CD4-positive, alpha-beta T cell (primary cell): ENCODE measurements around the gene DAPK2. TPM values are rescaled to one million over a fixed set of nuclear protein-coding genes. Genes with fewer than 3 reads are reported as not detected.

Experiments
- ATAC-seq: fragments of 200-7000 bp; cut with Tn5 transposase; one replicate; pipeline ENCODE4 v1.10.0; 2022; ENCODE audit warnings: mild to moderate bottlenecking; ENCODE audit not compliant: poor library complexity
- CTCF ChIA-PET: fragments of 350-600 bp; sonication (Branson Sonifier 250); formaldehyde crosslinking; loops from one replicate; lab custom pipeline; 2021; ENCODE audit warnings: antibody characterized with exemption, inconsistent platforms; lab: Charles Lee
- POLR2A ChIA-PET: fragments of 350-600 bp; sonication (Branson Sonifier 250); formaldehyde crosslinking; loops from one replicate; lab custom pipeline; 2021; ENCODE audit warnings: antibody characterized with exemption, inconsistent platforms; lab: Charles Lee
- DNase-seq, 14 experiments: peaks; one replicate each; pipeline ENCODE4 v3.0.0-alpha.2; 2013 to 2020; ENCODE audit warnings: mixed read lengths in 2 of 14
- H3K27ac ChIP-seq, 2 donors: one replicate each; pipeline versions ENCODE4 v1.5.1 to v1.7.0; 2013; ENCODE audit warnings: low read length in 2 of 2, low read depth in 1 of 2, mild to moderate bottlenecking in 1 of 2
- H3K27me3 ChIP-seq, 2 experiments: 1 replicate in 1 of 2; 2 replicates in 1 of 2; pipeline versions ENCODE4 v1.6.1 to v1.7.0; 2013; ENCODE audit warnings: low read length in 2 of 2, control low read depth in 1 of 2, mild to moderate bottlenecking in 1 of 2, moderate library complexity in 1 of 2; ENCODE audit not compliant: insufficient read depth in 2 of 2, control insufficient read depth in 1 of 2
- H3K36me3 ChIP-seq: one replicate; pipeline ENCODE4 v1.6.1; 2013; ENCODE audit warnings: low read length, control low read depth; ENCODE audit not compliant: insufficient read depth
- H3K4me1 ChIP-seq: one replicate; pipeline ENCODE4 v1.6.1; 2013; ENCODE audit warnings: low read length, control low read depth; ENCODE audit not compliant: insufficient read depth
- H3K4me3 ChIP-seq: one replicate; pipeline ENCODE4 v1.5.1; 2013; ENCODE audit warnings: mild to moderate bottlenecking, low read length, moderate library complexity
- H3K9me3 ChIP-seq, 2 experiments: 1 replicate in 1 of 2; 2 replicates in 1 of 2; pipeline versions ENCODE4 v1.6.1 to v1.7.0; 2013; ENCODE audit warnings: low read length in 2 of 2, mild to moderate bottlenecking in 2 of 2, control low read depth in 1 of 2, moderate library complexity in 1 of 2; ENCODE audit not compliant: control insufficient read depth in 1 of 2, insufficient read depth in 1 of 2
- H3K27ac Mint-ChIP-seq: one replicate; pipeline ENCODE4 v1.8.0; 2020; ENCODE audit warnings: mixed read lengths
- H3K27me3 Mint-ChIP-seq: one replicate; pipeline ENCODE4 v1.8.0; 2021; ENCODE audit warnings: mixed read lengths
- H3K36me3 Mint-ChIP-seq: one replicate; pipeline ENCODE4 v1.8.0; 2021; ENCODE audit warnings: low read depth, mixed read lengths
- H3K4me1 Mint-ChIP-seq: one replicate; pipeline ENCODE4 v1.8.0; 2021; ENCODE audit warnings: low read depth, mixed read lengths
- H3K4me3 Mint-ChIP-seq: one replicate; pipeline ENCODE4 v1.8.0; 2020; ENCODE audit warnings: mild to moderate bottlenecking, mixed read lengths
- H3K9me3 Mint-ChIP-seq: one replicate; pipeline ENCODE4 v1.8.0; 2020; ENCODE audit warnings: mixed read lengths
- CTCF ChIP-seq: fragments of 200-600 bp; IDR thresholded peaks from one replicate; pipeline ENCODE4 v1.8.0; 2022; ENCODE audit warnings: antibody characterized with exemption, mild to moderate bottlenecking
- intact Hi-C, 2 experiments: fragments of 100-400 bp; cut with DNase I in 1 of 2; cut with micrococcal nuclease in 1 of 2; formaldehyde crosslinking; loops; one replicate each; pipeline versions ENCODE4 v1.15.1 to v1.9.0; 2023 to 2025; cut with DNase I, micrococcal nuclease
- total RNA-seq, 174 experiments: library from RNA in 2 of 174; stranded (reverse) in 2 of 174; gene quantifications; one replicate each; pipeline ENCODE4 v1.2.3 and lab custom pipeline; 2021 to 2026

The DAPK2 gene
- total RNA-seq, 2 experiments from 2014 or later = 1.3 to 1.6 TPM

- Mint-ChIP-seq H3K4me3 (no peak overlapping the region), H3K27me3 (no peaks in the 10 kb centered on the region), H3K27ac (no peak overlapping the region), H3K4me1 (peaks cover 18% of the 10 kb centered on the region), H3K9me3 (no peaks in the 10 kb centered on the region), H3K36me3 (no peaks in the 10 kb centered on the region)
- ChIA-PET POLR2A (no interaction called here), CTCF (interaction anchor here (1.1 kb wide), 1 partner anchor 128 kb away, joined by 3 read pairs; the partner anchor contains the start of gene DAPK2)
- no peaks in the 10 kb centered on the region for H3K36me3 ChIP-seq
- peaks cover 10% of the 10 kb centered on the region for H3K4me1 ChIP-seq
- no peak overlapping the region for H3K27ac ChIP-seq
- TF ChIP-seq CTCF = no peak
- H3K9me3 ChIP-seq = no peaks in the 10 kb centered on the region
- H3K27me3 ChIP-seq = no peaks in the 10 kb centered on the region
- intact Hi-C loops = no loop called here
- no peak overlapping the region for H3K4me3 ChIP-seq
- ATAC-seq = no peak
- DNase-seq = no peak
Measured at GRCh38 chr15:63918901-63919348, 127.4 kb downstream of the DAPK2 start.

GRCh38 chr15:63918317-63918672 lies 128.0 kb downstream of the DAPK2 start:
- H3K27ac Mint-ChIP-seq = no peak overlapping the region
- TF ChIP-seq CTCF = no peak
- no peak for ATAC-seq

GRCh38 chr15:63917588-63918316 lies 128.5 kb downstream of the DAPK2 start:
- no peaks in the 10 kb centered on the region for H3K9me3 Mint-ChIP-seq
- no peaks in the 10 kb centered on the region for H3K27me3 Mint-ChIP-seq
- POLR2A ChIA-PET = no interaction called here
- no peaks in the 10 kb centered on the region for H3K36me3 Mint-ChIP-seq
- no peak overlapping the region for H3K4me3 Mint-ChIP-seq
- H3K9me3 ChIP-seq = no peaks in the 10 kb centered on the region
- no peaks in the 10 kb centered on the region for H3K27me3 ChIP-seq
- CTCF ChIA-PET = interaction anchor here (1.1 kb wide), 1 partner anchor 129 kb away, joined by 3 read pairs; the partner anchor contains the start of gene DAPK2
- ATAC-seq (no peak), DNase-seq (no peak)
- H3K4me3 ChIP-seq = no peak overlapping the region
- no peak for TF ChIP-seq CTCF
- peaks cover 10% of the 10 kb centered on the region for H3K4me1 ChIP-seq
- no peaks in the 10 kb centered on the region for H3K36me3 ChIP-seq
- intact Hi-C loops = no loop called here
- no peak overlapping the region for H3K27ac ChIP-seq
- H3K27ac Mint-ChIP-seq = no peak overlapping the region
- H3K4me1 Mint-ChIP-seq = peaks cover 18% of the 10 kb centered on the region

More at GRCh38 chr15:63918317-63918672, 128.0 kb downstream of the DAPK2 start:
- intact Hi-C loops = no loop called here
- ChIA-PET POLR2A (no interaction called here), CTCF (interaction anchor here (1.1 kb wide), 1 partner anchor 128 kb away, joined by 3 read pairs; the partner anchor contains the start of gene DAPK2)
- H3K36me3 Mint-ChIP-seq = no peaks in the 10 kb centered on the region
- peaks cover 18% of the 10 kb centered on the region for H3K4me1 Mint-ChIP-seq
- no peak overlapping the region for H3K4me3 Mint-ChIP-seq
- no peaks in the 10 kb centered on the region for H3K27me3 Mint-ChIP-seq
- no peak overlapping the region for H3K27ac ChIP-seq
- H3K9me3 Mint-ChIP-seq = no peaks in the 10 kb centered on the region
- H3K9me3 ChIP-seq = no peaks in the 10 kb centered on the region
- H3K4me3 ChIP-seq = no peak overlapping the region
- no peak for DNase-seq
- H3K27me3 ChIP-seq = no peaks in the 10 kb centered on the region
- no peaks in the 10 kb centered on the region for H3K36me3 ChIP-seq
- H3K4me1 ChIP-seq = peaks cover 10% of the 10 kb centered on the region
